GM18909 (cell line): ENCODE measurements around the gene ARL6IP5.

Experiments used
- ATAC-seq: cut with Tn5 transposase; IDR thresholded peaks from one replicate; pipeline ENCODE4 v1.9.1; 2021; ENCODE audit warnings: mild to moderate bottlenecking; ENCODE audit not compliant: unreplicated experiment, poor library complexity

The ARL6IP5 gene

GRCh38 chr3:69145688-69146087, 61.0 kb downstream of the ARL6IP5 start:
- no peak for ATAC-seq

- ATAC-seq: no peak
These were observed 64.8 kb downstream of the ARL6IP5 start for GRCh38 chr3:69149586-69149985.
